ENCODE measurements around the gene GORASP2. TPM values are rescaled to one million over a fixed set of nuclear protein-coding genes. Genes with fewer than 3 reads are reported as not detected.

Gene GORASP2
- total RNA-seq, 1 experiment from 2014 or later, result 97.7 TPM

GRCh38 chr2:171004363-171004762, 75.3 kb downstream of the GORASP2 start:
- Histone ChIP-seq H3K79me2 (ENCODE audit: insufficient read depth, low read length) (no peaks in the 10 kb centered on the region), H3K14ac (ENCODE audit: insufficient read depth, low read length) (no peak overlapping the region), H3K23me2 (ENCODE audit: insufficient read length, low read depth, low read length, poor library complexity, severe bottlenecking) (no peaks in the 10 kb centered on the region), H3K79me1 (ENCODE audit: insufficient read depth, low read depth, low read length, poor library complexity, severe bottlenecking) (peaks cover 3% of the 10 kb centered on the region), H3K9ac (ENCODE audit: extremely low read depth, insufficient read length, low read length) (no peak overlapping the region), H3T11ph (ENCODE audit: low read length) (no peak overlapping the region), H2BK15ac (ENCODE audit: low read depth, low read length) (no peak overlapping the region), H4K20me1 (ENCODE audit: control insufficient read depth, insufficient read depth, insufficient read length) (no peaks in the 10 kb centered on the region), H3K23ac (ENCODE audit: insufficient read length, low read depth, low read length) (no peak overlapping the region), H2BK20ac (ENCODE audit: low read depth, low read length, poor library complexity, severe bottlenecking) (no peak overlapping the region), H2BK5ac (ENCODE audit: insufficient read length, low read length) (no peak overlapping the region), H4K5ac (ENCODE audit: insufficient read length, low read depth, low read length) (no peak overlapping the region), H3K27me3 (ENCODE audit: insufficient read depth, low read length) (no peaks in the 10 kb centered on the region), H3K4me2 (ENCODE audit: insufficient read depth, insufficient read length, low read length) (no peak overlapping the region), H2AK5ac (ENCODE audit: insufficient read length, low read length) (no peak overlapping the region), H3K4me1 (ENCODE audit: insufficient read depth, low read length) (no peaks in the 10 kb centered on the region), H3K18ac (ENCODE audit: insufficient read length, low read depth, low read length) (no peak overlapping the region), H3K9me3 (ENCODE audit: control insufficient read depth, low read depth, low read length) (no peaks in the 10 kb centered on the region), H3K4ac (ENCODE audit: low read depth, low read length) (no peak overlapping the region), H2BK120ac (ENCODE audit: low read depth, low read length, poor library complexity, severe bottlenecking) (no peak overlapping the region), H3K56ac (ENCODE audit: insufficient read length, low read depth, low read length) (no peak overlapping the region), H4K91ac (ENCODE audit: insufficient read length, low read depth, low read length) (no peak overlapping the region), H3K27ac (ENCODE audit: insufficient read length, low read depth, low read length) (no peak overlapping the region), H2AFZ (ENCODE audit: low read length) (no peak overlapping the region), H4K8ac (replicated peaks; ENCODE audit: insufficient read length, low read depth, low read length) (no peak overlapping the region), H2BK12ac (ENCODE audit: insufficient read length, low read depth, low read length) (no peak overlapping the region)
- DNase-seq, result no peak
- TF ChIP-seq, protein P1, sequence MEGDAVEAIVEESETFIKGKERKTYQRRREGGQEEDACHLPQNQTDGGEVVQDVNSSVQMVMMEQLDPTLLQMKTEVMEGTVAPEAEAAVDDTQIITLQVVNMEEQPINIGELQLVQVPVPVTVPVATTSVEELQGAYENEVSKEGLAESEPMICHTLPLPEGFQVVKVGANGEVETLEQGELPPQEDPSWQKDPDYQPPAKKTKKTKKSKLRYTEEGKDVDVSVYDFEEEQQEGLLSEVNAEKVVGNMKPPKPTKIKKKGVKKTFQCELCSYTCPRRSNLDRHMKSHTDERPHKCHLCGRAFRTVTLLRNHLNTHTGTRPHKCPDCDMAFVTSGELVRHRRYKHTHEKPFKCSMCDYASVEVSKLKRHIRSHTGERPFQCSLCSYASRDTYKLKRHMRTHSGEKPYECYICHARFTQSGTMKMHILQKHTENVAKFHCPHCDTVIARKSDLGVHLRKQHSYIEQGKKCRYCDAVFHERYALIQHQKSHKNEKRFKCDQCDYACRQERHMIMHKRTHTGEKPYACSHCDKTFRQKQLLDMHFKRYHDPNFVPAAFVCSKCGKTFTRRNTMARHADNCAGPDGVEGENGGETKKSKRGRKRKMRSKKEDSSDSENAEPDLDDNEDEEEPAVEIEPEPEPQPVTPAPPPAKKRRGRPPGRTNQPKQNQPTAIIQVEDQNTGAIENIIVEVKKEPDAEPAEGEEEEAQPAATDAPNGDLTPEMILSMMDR (conservative IDR thresholded peaks at IDR 0.05), result no peak
- WGBS (ENCODE audit: extremely low coverage, insufficient read length, low lambda C conversion rate), result no CpG with 5 or more reads among the region's 2 CpGs
- Mint-ChIP-seq H3K4me1 (no peaks in the 10 kb centered on the region), H3K27ac (no peak overlapping the region), H3K4me3 (no peak overlapping the region), H3K9me3 (no peaks in the 10 kb centered on the region), H3K27me3 (ENCODE audit: low read depth) (no peaks in the 10 kb centered on the region), H3K36me3 (ENCODE audit: insufficient read depth in 1 of 3, low read depth in 3 of 3) (peaks cover 30 to 75% (median 70%) of the 10 kb centered on the region in 3 experiments)

Measured in H9 (cell line).